H1 (cell line): Measurements from ENCODE around the gene ACSL4. TPM values are rescaled to one million over a fixed set of nuclear protein-coding genes. Genes with fewer than 3 reads are reported as not detected.

Experiments used
- CTCF ChIA-PET: fragments of 300-600 bp; sonication (Branson Sonifier 250); formaldehyde crosslinking; loops from one replicate; lab custom pipeline; 2021; ENCODE audit not compliant: partially characterized antibody; lab: Charles Lee
- POLR2A ChIA-PET: fragments of 300-600 bp; sonication (Branson Sonifier 250); formaldehyde crosslinking; loops from one replicate; lab custom pipeline; 2021; ENCODE audit warnings: inconsistent platforms; ENCODE audit not compliant: partially characterized antibody; lab: Charles Lee
- DNase-seq, 2 experiments: peaks; one replicate each; pipeline versions ENCODE4 v3.0.0 to v3.0.0-alpha.2; 2010 to 2022; ENCODE audit warnings: low spot score in 2 of 2, low read depth in 1 of 2, mixed read lengths in 1 of 2
- FAIRE-seq: peaks from 2 replicates; lab custom pipeline; 2011; peaks lifted over from hg19 to GRCh38; lab: Jason Lieb, UNC
- H2AFZ ChIP-seq: 2 replicates; pipeline ENCODE4 v1.8.1; 2012; ENCODE audit warnings: low read length, inconsistent platforms
- H2AK5ac ChIP-seq: 2 replicates; pipeline ENCODE4 v1.6.1; 2013; ENCODE audit warnings: low read depth, low read length
- H2BK120ac ChIP-seq: replicated peaks from 2 replicates; pipeline ENCODE3; 2013; ENCODE audit warnings: low read depth, low read length, inconsistent platforms
- H2BK12ac ChIP-seq: 2 replicates; pipeline ENCODE4 v1.6.1; 2013; ENCODE audit warnings: low read depth, low read length
- H2BK15ac ChIP-seq: 2 replicates; pipeline ENCODE4 v1.6.1; 2013; ENCODE audit warnings: low read length
- H2BK20ac ChIP-seq: 2 replicates; pipeline ENCODE4 v1.6.1; 2013; ENCODE audit warnings: low read length
- H2BK5ac ChIP-seq: 2 replicates; pipeline ENCODE4 v1.6.1; 2013; ENCODE audit warnings: low read depth, low read length
- H3K14ac ChIP-seq: 2 replicates; pipeline ENCODE4 v1.6.1; 2013; ENCODE audit warnings: inconsistent platforms; ENCODE audit not compliant: insufficient read length
- H3K18ac ChIP-seq: 2 replicates; pipeline ENCODE4 v1.6.1; 2013; ENCODE audit warnings: low read length; ENCODE audit errors: extremely low read depth
- H3K23ac ChIP-seq: 2 replicates; pipeline ENCODE4 v1.6.1; 2013; ENCODE audit warnings: inconsistent platforms; ENCODE audit not compliant: insufficient read length
- H3K23me2 ChIP-seq: 2 replicates; pipeline ENCODE4 v1.6.1; 2013; ENCODE audit warnings: low read depth, low read length
- H3K27ac ChIP-seq: 2 replicates; pipeline ENCODE4 v1.6.1; 2011; ENCODE audit warnings: low read depth, low read length, inconsistent platforms
- H3K27me3 ChIP-seq, 4 experiments: replicated peaks in 1 of 4; 1 replicate in 1 of 4; 2 replicates in 3 of 4; pipeline versions ENCODE4 v1.6.1 to v1.8.1; 2011 to 2013; ENCODE audit warnings: low read length in 3 of 4, mild to moderate bottlenecking in 3 of 4, inconsistent platforms in 2 of 4, mixed read lengths in 2 of 4, moderate library complexity in 1 of 4; ENCODE audit not compliant: control insufficient read depth in 3 of 4, insufficient read depth in 3 of 4; ENCODE audit errors: extremely low read depth in 1 of 4
- H3K36me3 ChIP-seq, 4 experiments: 2 replicates each; pipeline versions ENCODE4 v1.6.1 to v1.8.1; 2011 to 2013; ENCODE audit warnings: mild to moderate bottlenecking in 4 of 4, low read length in 3 of 4, moderate library complexity in 2 of 4, control low read depth in 1 of 4, inconsistent platforms in 1 of 4; ENCODE audit not compliant: insufficient read depth in 4 of 4, control insufficient read depth in 2 of 4
- H3K4ac ChIP-seq: replicated peaks from 2 replicates; pipeline ENCODE3; 2013; ENCODE audit warnings: low read length, low read depth, mixed read lengths, inconsistent platforms; ENCODE audit not compliant: insufficient read length
- H3K4me1 ChIP-seq, 4 experiments: replicated peaks in 1 of 4; 1 replicate in 1 of 4; 2 replicates in 3 of 4; pipeline versions ENCODE4 v1.6.1 to v1.8.1; 2011 to 2013; ENCODE audit warnings: low read length in 3 of 4, inconsistent platforms in 2 of 4, mixed read lengths in 1 of 4; ENCODE audit not compliant: insufficient read depth in 4 of 4, control insufficient read depth in 3 of 4
- H3K4me2 ChIP-seq, 2 experiments: 2 replicates each; pipeline versions ENCODE4 v1.6.1 to v1.8.1; 2011 to 2013; ENCODE audit warnings: low read depth in 2 of 2, low read length in 2 of 2, control low read depth in 1 of 2, inconsistent platforms in 1 of 2, mild to moderate bottlenecking in 1 of 2; ENCODE audit not compliant: insufficient read depth in 1 of 2
- H3K4me3 ChIP-seq, 4 experiments: fragments of 200-600, 300-600 bp in 1 of 4; sonication (generic), shearing (Covaris generic), sonication (Bioruptor Twin) in 1 of 4; 2 replicates each; pipeline versions ENCODE4 v1.5.1 to v1.8.1; 2011 to 2016; ENCODE audit warnings: low read length in 4 of 4, low read depth in 3 of 4, control low read depth in 2 of 4, inconsistent platforms in 2 of 4, mild to moderate bottlenecking in 2 of 4, mixed read lengths in 1 of 4, moderate library complexity in 1 of 4; ENCODE audit not compliant: insufficient read depth in 2 of 4; ENCODE audit errors: extremely low read depth in 1 of 4
- H3K56ac ChIP-seq: replicated peaks from 2 replicates; pipeline ENCODE3; 2013; ENCODE audit warnings: low read depth, mild to moderate bottlenecking, mixed read lengths, low read length, inconsistent platforms; ENCODE audit not compliant: insufficient read length
- H3K79me1 ChIP-seq: 2 replicates; pipeline ENCODE4 v1.6.1; 2013; ENCODE audit warnings: low read depth, low read length, control low read depth
- H3K79me2 ChIP-seq, 2 experiments: 2 replicates each; pipeline versions ENCODE4 v1.6.1 to v1.8.1; 2012 to 2013; ENCODE audit warnings: low read length in 2 of 2, mild to moderate bottlenecking in 2 of 2, inconsistent platforms in 1 of 2; ENCODE audit not compliant: insufficient read depth in 2 of 2, control insufficient read depth in 1 of 2
- H3K9ac ChIP-seq, 4 experiments: replicated peaks in 1 of 4; 1 replicate in 1 of 4; 2 replicates in 3 of 4; pipeline versions ENCODE4 v1.6.1 to v1.8.1; 2011 to 2013; ENCODE audit warnings: low read depth in 3 of 4, low read length in 3 of 4, control low read depth in 2 of 4, mild to moderate bottlenecking in 2 of 4, moderate library complexity in 2 of 4, inconsistent platforms in 1 of 4; ENCODE audit errors: extremely low read depth in 1 of 4
- H3K9me3 ChIP-seq, 2 experiments: 2 replicates each; pipeline versions ENCODE4 v1.6.1 to v1.8.1; 2012 to 2013; ENCODE audit warnings: mild to moderate bottlenecking in 2 of 2, moderate library complexity in 2 of 2, control low read depth in 1 of 2, inconsistent platforms in 1 of 2, low read depth in 1 of 2, low read length in 1 of 2, mixed read lengths in 1 of 2; ENCODE audit not compliant: insufficient read depth in 2 of 2
- H4K20me1 ChIP-seq, 2 experiments: replicated peaks in 1 of 2; 2 replicates each; pipeline versions ENCODE3 to v1.8.1; 2011 to 2013; ENCODE audit warnings: inconsistent platforms in 2 of 2, low read length in 2 of 2, mild to moderate bottlenecking in 1 of 2; ENCODE audit not compliant: insufficient read depth in 2 of 2, control insufficient read depth in 1 of 2
- H4K5ac ChIP-seq: 2 replicates; pipeline ENCODE4 v1.6.1; 2013; ENCODE audit warnings: low read length, low read depth, mixed read lengths, inconsistent platforms; ENCODE audit not compliant: insufficient read length
- H4K8ac ChIP-seq: 2 replicates; pipeline ENCODE4 v1.8.0; 2013; ENCODE audit warnings: mild to moderate bottlenecking, moderate library complexity, low read length, inconsistent platforms; ENCODE audit not compliant: insufficient read depth; ENCODE audit errors: extremely low read depth
- H4K91ac ChIP-seq: replicated peaks from 2 replicates; pipeline ENCODE3; 2013; ENCODE audit warnings: low read length, mixed read lengths, inconsistent platforms; ENCODE audit not compliant: insufficient read length
- EZH2 ChIP-seq: fragments of 200-600 bp; sonication (generic); IDR thresholded peaks from 2 replicates; pipeline ENCODE4 v1.7.1; 2012; ENCODE audit warnings: low read depth, mild to moderate bottlenecking, moderate library complexity, low read length, inconsistent platforms; ENCODE audit not compliant: severe bottlenecking
- WGBS, 2 experiments: shearing (Covaris generic) in 1 of 2; methylation state at CpG; one replicate each; pipeline versions ENCODE4 v1.1.6 to v1.1.7; 2013 to 2015; ENCODE audit warnings: low lambda C conversion rate in 2 of 2, mixed read lengths in 2 of 2, inconsistent platforms in 1 of 2, low coverage in 1 of 2, missing lambda C conversion rate in 1 of 2; ENCODE audit not compliant: insufficient replicate concordance in 2 of 2, insufficient coverage in 1 of 2, insufficient read length in 1 of 2; ENCODE audit errors: extremely low coverage in 1 of 2, missing lambda C conversion rate in 1 of 2; 5-methylcytosine and 5-hydroxymethylcytosine counted together
- polyA plus RNA-seq, 7 experiments: library from polyadenylated mRNA; depleted of rRNA in 3 of 7; stranded (reverse) in 5 of 7; unstranded in 2 of 7; fragments of >200 nt in 5 of 7; fragments of 200-250 nt in 2 of 7; gene quantifications; 1 replicate in 5 of 7; 2 replicates in 1 of 7; 4 replicates in 1 of 7; pipeline versions ENCODE4 v1.2.1 to v1.2.3, GENCODE V29; 2011 to 2013; ENCODE audit warnings: missing spikeins in 2 of 7, mixed read lengths in 2 of 7
- total RNA-seq: library from RNA; stranded (reverse); fragmentation: NEBNext Ultra II Directional; extraction: Animal tissue kit (Norgen Biotek cat#: 25700); gene quantifications from 2 replicates; pipeline ENCODE4 v1.2.1, GENCODE V29; 2021

ACSL4 gene
- total and polyA plus RNA-seq, 2 of the 8 experiments (the other 6 are each of a cell fraction or from before 2014, with no cell fraction given) = 11.3 to 47.0 TPM

GRCh38 chrX:109684136-109684535, 48.9 kb downstream of the ACSL4 start:
- no peak overlapping the region for H3K4me3 ChIP-seq
- peaks cover 0 to 3% (median 0%) of the 10 kb centered on the region in 4 experiments; a peak in 2 of 8 replicates for H3K36me3 ChIP-seq
- no peak overlapping the region for H2BK15ac ChIP-seq
- H4K5ac ChIP-seq = no peak overlapping the region
- no peak overlapping the region for H3K14ac ChIP-seq
- no peak overlapping the region for H3K56ac ChIP-seq
- H3K4ac ChIP-seq = no peak overlapping the region
- no peak overlapping the region for H3K23ac ChIP-seq
- H2BK120ac ChIP-seq = no peak overlapping the region
- H2AK5ac ChIP-seq = no peak overlapping the region
- FAIRE-seq (no peak), DNase-seq (no peak)
- H4K91ac ChIP-seq = no peak overlapping the region
- no peak overlapping the region for H3K27ac ChIP-seq
- peaks cover 0 to 2% of the 10 kb centered on the region in 2 experiments for H4K20me1 ChIP-seq
- H3K4me1 ChIP-seq = no peaks in the 10 kb centered on the region
- H4K8ac ChIP-seq = no peak overlapping the region
- no peak overlapping the region for H3K4me2 ChIP-seq
- H2BK12ac ChIP-seq = no peak overlapping the region
- no peaks in the 10 kb centered on the region for H3K9me3 ChIP-seq
- H3K27me3 ChIP-seq = no peaks in the 10 kb centered on the region
- H2BK5ac ChIP-seq = no peak overlapping the region
- CTCF ChIA-PET = interaction anchor here (0.6 kb wide), 1 partner anchor 14 kb away, joined by 3 read pairs; no protein-coding TSS in a partner anchor
- H3K79me2 ChIP-seq = no peaks in the 10 kb centered on the region
- no peak overlapping the region for H3K9ac ChIP-seq
- H3K18ac ChIP-seq = no peak overlapping the region
- no peaks in the 10 kb centered on the region for H3K79me1 ChIP-seq
- 87% methylated on average over 1 of the region's 1 CpG; no CpG with 5 or more reads in 1 of the 2 experiments for WGBS, 2 experiments
- H2AFZ ChIP-seq = no peak overlapping the region
- POLR2A ChIA-PET = no interaction called here
- H2BK20ac ChIP-seq = no peak overlapping the region
- H3K23me2 ChIP-seq = no peaks in the 10 kb centered on the region
- TF ChIP-seq EZH2 = no peak
